ENCODE results near the gene ALPK3.

The ALPK3 gene

GRCh38 chr15:84922530-84922929 lies 105.4 kb downstream of the ALPK3 start:
- no peak for DNase-seq (ENCODE audit: low spot score)
